Ectodermal cell (in vitro differentiated cells): ENCODE results near the gene RER1.

Experiments
- H3K27ac ChIP-seq: 2 replicates; pipeline ENCODE4 v1.7.0; 2013; ENCODE audit warnings: mild to moderate bottlenecking, low read depth, low read length; ENCODE audit not compliant: insufficient read depth, poor library complexity, severe bottlenecking
- H3K27me3 ChIP-seq: 2 replicates; pipeline ENCODE4 v1.7.0; 2013; ENCODE audit warnings: mild to moderate bottlenecking, low read length; ENCODE audit not compliant: insufficient read depth, control insufficient read depth, poor library complexity, severe bottlenecking
- H3K36me3 ChIP-seq: one replicate; pipeline ENCODE4 v1.7.0; 2013; ENCODE audit warnings: low read length; ENCODE audit not compliant: control insufficient read depth, insufficient read depth
- H3K4me1 ChIP-seq: one replicate; pipeline ENCODE4 v1.7.0; 2013; ENCODE audit warnings: low read length; ENCODE audit not compliant: control insufficient read depth, insufficient read depth
- H3K4me3 ChIP-seq: 2 replicates; pipeline ENCODE4 v1.7.0; 2013; ENCODE audit warnings: low read depth, low read length, control low read depth; ENCODE audit not compliant: insufficient read depth
- H3K9me3 ChIP-seq: 2 replicates; pipeline ENCODE4 v1.7.0; 2013; ENCODE audit warnings: mild to moderate bottlenecking, low read length, moderate library complexity; ENCODE audit not compliant: control insufficient read depth
- WGBS, 2 experiments: methylation state at CpG; one replicate each; pipeline ENCODE4 v1.1.7; 2013; ENCODE audit warnings: missing lambda C conversion rate in 2 of 2; 5-methylcytosine and 5-hydroxymethylcytosine counted together

Gene RER1

GRCh38 chr1:2428490-2428889 is 36.8 kb downstream of the RER1 start:
- H3K4me1 ChIP-seq = peaks cover 37% of the 10 kb centered on the region
- H3K36me3 ChIP-seq = no peaks in the 10 kb centered on the region
- H3K27ac ChIP-seq = no peak overlapping the region
- H3K9me3 ChIP-seq = no peaks in the 10 kb centered on the region
- WGBS, 2 experiments = 95 to 97% methylated on average over 28 of the region's 28 CpGs
- no peak overlapping the region for H3K4me3 ChIP-seq
- H3K27me3 ChIP-seq = peaks cover 3% of the 10 kb centered on the region

DNA sequence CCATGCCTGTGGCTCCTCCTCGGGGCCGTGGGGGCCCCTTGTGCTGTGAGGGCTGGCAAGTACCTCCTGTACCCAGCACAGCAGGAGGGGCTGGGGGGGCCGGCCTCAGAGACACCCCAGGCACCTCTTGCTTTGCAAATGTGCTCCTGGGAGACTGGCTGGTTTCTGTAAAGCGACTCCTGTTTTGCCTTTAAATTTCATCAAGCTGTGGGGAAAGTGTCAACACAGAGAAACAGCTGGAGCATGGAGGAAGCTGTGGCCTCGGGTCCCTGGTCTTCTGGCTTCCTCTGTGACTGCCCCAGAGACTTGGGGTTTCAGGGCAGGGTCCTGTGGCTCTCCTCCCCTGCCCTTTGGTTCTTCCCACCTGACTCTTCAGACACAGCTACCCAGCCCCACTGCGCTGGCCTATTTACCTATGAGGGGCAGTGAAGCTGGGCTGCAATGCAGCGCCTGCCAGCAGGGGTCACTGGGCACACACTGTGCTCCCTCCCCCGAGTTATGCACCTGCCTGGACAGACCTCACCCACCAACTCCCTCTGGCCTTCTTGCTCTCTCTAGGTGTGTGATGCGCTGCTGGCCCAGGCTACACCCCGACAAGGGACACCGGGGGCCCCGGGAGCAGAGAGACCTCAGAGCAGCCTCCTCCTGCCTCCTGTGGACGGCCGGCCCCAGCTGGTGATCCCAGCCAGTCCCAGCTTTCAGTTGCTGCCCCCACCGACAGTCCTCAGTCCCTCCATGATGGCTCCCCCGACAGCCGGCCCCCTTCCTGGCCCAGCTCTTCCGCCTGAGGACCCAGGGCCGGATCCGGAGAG is 38.3 kb downstream of the RER1 start:
- H3K4me3 ChIP-seq = no peak overlapping the region
- H3K4me1 ChIP-seq = peaks cover 37% of the 10 kb centered on the region
- H3K9me3 ChIP-seq = no peaks in the 10 kb centered on the region
- peaks cover 7% of the 10 kb centered on the region for H3K27me3 ChIP-seq
- 88 to 90% methylated on average over 20 of the region's 20 CpGs for WGBS, 2 experiments
- no peak overlapping the region for H3K27ac ChIP-seq
- no peaks in the 10 kb centered on the region for H3K36me3 ChIP-seq

DNA sequence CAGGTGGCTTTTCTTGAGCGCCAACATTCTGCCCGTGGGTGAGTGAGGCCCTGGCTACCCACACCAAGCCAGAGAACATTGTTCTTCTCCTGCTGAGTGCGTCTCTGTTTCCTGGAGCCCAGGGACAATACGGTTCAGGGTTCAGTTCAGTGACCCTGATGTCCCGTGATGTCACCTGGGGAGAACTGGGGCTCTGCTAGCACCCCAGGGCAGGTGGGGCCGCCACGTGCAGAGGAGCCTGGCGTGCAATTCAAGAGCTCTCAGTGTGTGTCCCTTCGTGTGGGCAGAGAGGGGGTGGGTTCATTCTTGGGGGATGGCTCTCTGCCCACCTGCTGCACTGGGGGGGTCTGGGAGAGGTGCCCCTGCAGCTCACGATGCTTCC is 38.9 kb downstream of the RER1 start:
- WGBS, 2 experiments = 89% methylated on average over 10 of the region's 10 CpGs

GRCh38 chr1:2431103-2431502 is 39.5 kb downstream of the RER1 start:
- H3K4me1 ChIP-seq = peaks cover 36% of the 10 kb centered on the region
- WGBS, 2 experiments = 92 to 93% methylated on average over 16 of the region's 16 CpGs
- H3K27ac ChIP-seq = no peak overlapping the region
- H3K9me3 ChIP-seq = no peaks in the 10 kb centered on the region
- no peaks in the 10 kb centered on the region for H3K36me3 ChIP-seq
- peaks cover 7% of the 10 kb centered on the region for H3K27me3 ChIP-seq
- H3K4me3 ChIP-seq = no peak overlapping the region

More for the DNA sequence above, 38.9 kb downstream of the RER1 start:
- Histone ChIP-seq H3K9me3 (no peaks in the 10 kb centered on the region), H3K4me3 (no peak overlapping the region), H3K4me1 (peaks cover 37% of the 10 kb centered on the region), H3K27me3 (peaks cover 7% of the 10 kb centered on the region), H3K27ac (no peak overlapping the region), H3K36me3 (no peaks in the 10 kb centered on the region)

DNA sequence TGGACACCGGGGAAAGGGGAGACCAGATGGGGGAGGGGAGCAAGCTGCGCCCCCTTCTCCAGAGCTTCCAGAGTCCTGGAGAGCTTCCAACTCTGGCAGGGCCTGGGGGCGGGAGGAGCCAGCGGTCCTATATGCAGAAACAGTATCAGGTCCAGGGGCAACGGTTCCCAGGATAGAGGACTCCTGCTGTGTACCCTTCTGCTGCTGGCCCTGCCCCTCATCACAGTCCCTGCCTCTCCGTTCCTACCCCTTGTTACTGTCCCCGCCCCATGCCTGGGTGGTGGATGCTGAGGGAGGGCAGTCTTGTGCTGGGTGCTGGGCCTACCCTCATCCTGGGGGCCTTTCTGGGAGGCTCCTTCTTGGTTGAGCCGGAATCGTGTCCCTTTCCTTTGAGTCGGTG is 39.9 kb downstream of the RER1 start:
- H3K4me1 ChIP-seq = peaks cover 32% of the 10 kb centered on the region
- peaks cover 7% of the 10 kb centered on the region for H3K27me3 ChIP-seq
- H3K4me3 ChIP-seq = no peak overlapping the region
- WGBS, 2 experiments = 70 to 71% methylated on average over 10 of the region's 10 CpGs
- H3K27ac ChIP-seq = no peak overlapping the region
- no peaks in the 10 kb centered on the region for H3K36me3 ChIP-seq
- no peaks in the 10 kb centered on the region for H3K9me3 ChIP-seq

- peaks cover 7% of the 10 kb centered on the region for H3K27me3 ChIP-seq
- H3K4me3 ChIP-seq = no peak overlapping the region
- no peaks in the 10 kb centered on the region for H3K36me3 ChIP-seq
- no peaks in the 10 kb centered on the region for H3K9me3 ChIP-seq
- no peak overlapping the region for H3K27ac ChIP-seq
- peaks cover 26% of the 10 kb centered on the region for H3K4me1 ChIP-seq
- 35 to 40% methylated on average over 16 of the region's 16 CpGs for WGBS, 2 experiments
These were observed 40.8 kb downstream of the RER1 start for GRCh38 chr1:2432441-2432844.

DNA sequence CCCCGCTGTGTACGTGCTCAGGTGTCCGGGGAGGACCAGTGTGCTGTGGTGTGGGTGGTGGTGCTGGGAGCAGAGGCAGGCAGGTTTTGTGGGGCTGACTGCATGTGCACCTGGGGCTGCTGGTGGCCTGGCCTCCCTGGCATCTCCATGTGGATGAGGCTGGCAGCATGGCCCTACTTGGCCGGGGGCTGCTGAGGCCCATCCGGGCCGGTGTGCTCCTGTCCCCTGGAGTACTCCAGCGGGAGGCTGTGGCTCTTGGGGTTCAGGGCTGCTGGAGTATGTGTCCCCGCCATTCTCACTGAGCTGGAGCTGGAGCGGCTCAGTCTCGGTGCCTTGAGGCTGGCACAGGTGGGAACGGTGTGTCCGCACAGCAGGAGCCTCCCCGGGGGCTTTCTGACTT is 41.6 kb downstream of the RER1 start:
- Histone ChIP-seq H3K27me3 (peaks cover 7% of the 10 kb centered on the region), H3K4me3 (no peak overlapping the region), H3K4me1 (peaks cover 26% of the 10 kb centered on the region), H3K27ac (no peak overlapping the region), H3K9me3 (no peaks in the 10 kb centered on the region), H3K36me3 (no peaks in the 10 kb centered on the region)
- 91 to 93% methylated on average over 13 of the region's 13 CpGs for WGBS, 2 experiments

DNA sequence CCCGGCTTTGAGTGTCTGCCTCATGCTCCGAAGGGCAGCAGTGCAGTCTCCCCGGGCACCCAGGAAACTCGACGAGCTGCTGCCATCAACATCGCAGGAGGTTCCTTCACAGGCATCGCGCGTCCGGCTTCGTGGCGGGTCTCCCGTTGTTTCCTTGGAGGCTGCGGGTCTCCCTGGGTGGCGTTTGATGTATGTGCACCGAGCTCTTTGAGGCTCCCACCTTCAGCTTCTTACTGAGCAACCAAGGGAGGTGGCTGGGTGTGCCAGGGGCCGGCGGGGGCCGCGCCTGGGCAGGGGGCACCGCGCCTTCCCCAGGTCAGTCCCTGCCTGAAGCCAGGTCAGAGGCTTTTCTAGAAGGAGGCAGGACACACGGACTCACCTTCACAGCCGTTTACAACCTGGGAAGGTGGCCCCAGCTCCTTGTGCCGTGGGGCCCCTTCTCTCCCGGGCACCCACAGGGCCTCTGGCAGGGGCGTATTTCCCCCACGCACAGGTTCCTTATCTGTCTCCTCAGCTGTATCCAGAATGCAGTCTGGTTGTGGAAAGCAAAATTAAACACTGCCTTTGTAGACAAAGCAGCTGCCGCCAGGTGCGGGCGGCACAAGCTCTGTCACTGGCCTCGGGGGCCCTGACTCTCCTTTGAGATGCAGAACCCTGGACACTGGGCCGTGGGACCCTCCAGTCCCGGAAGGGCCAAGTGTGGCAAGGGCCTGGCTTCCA is 42.5 kb downstream of the RER1 start:
- no peaks in the 10 kb centered on the region for H3K9me3 ChIP-seq
- WGBS, 2 experiments = 90 to 92% methylated on average over 34 of the region's 34 CpGs
- no peak overlapping the region for H3K4me3 ChIP-seq
- H3K36me3 ChIP-seq = no peaks in the 10 kb centered on the region
- peaks cover 7% of the 10 kb centered on the region for H3K27me3 ChIP-seq
- no peak overlapping the region for H3K27ac ChIP-seq
- H3K4me1 ChIP-seq = peaks cover 26% of the 10 kb centered on the region

- Histone ChIP-seq H3K27ac (no peak overlapping the region), H3K4me1 (peaks cover 26% of the 10 kb centered on the region), H3K4me3 (no peak overlapping the region), H3K27me3 (peaks cover 7% of the 10 kb centered on the region), H3K36me3 (no peaks in the 10 kb centered on the region), H3K9me3 (no peaks in the 10 kb centered on the region)
- WGBS, 2 experiments = 87 to 89% methylated on average over 9 of the region's 9 CpGs
These were observed 43.5 kb downstream of the RER1 start for GRCh38 chr1:2435091-2435490.

DNA sequence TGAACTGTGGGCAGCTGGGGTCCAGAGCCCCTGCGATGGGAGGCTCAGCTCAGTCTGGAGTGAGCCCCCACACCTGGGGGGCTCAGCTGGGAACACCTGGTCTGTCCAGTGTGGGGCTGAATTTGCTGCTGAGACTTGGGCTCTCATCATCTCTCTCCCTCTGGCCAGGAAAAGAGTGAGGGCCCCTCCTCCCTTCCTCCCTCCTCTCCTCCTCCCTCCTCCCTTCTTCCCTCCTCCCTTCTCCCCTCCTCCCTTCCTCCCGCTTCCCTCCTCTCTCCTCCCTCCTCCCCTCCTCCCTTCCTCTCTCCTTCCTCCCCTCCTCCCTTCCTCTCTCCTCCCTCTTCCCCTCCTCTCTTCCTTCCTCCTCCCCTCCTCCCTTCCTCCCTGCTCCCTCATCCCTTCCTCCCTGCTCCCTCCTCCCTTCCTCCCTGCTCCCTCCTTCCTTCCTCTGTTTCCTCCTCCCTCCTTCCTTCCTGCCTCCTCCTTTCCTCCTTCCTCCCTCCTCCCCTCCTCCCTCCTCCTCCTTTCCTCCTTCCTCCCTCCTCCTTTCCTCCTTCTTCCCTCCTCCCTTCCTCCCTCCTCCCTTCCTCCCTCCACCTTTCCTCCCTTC is 44.2 kb downstream of the RER1 start:
- H3K27ac ChIP-seq = no peak overlapping the region
- H3K27me3 ChIP-seq = peaks cover 7% of the 10 kb centered on the region
- peaks cover 26% of the 10 kb centered on the region for H3K4me1 ChIP-seq

More for the DNA sequence above, 44.2 kb downstream of the RER1 start:
- Histone ChIP-seq H3K9me3 (no peaks in the 10 kb centered on the region), H3K36me3 (no peaks in the 10 kb centered on the region), H3K4me3 (no peak overlapping the region)
- 84 to 87% methylated on average over 2 of the region's 2 CpGs for WGBS, 2 experiments
